Amniotic epithelial cell (primary cell): Measurements from ENCODE around the gene PTGES2.
"Not testable (repeated sequence)": the region's sequence is repeated elsewhere in the genome, so short reads cannot be mapped to it uniquely, and the experiment has no call there.

Source experiments
- DNase-seq: peaks from one replicate; pipeline ENCODE4 v3.0.0-alpha.2; 2010; ENCODE audit warnings: low read depth

The PTGES2 gene

DNA sequence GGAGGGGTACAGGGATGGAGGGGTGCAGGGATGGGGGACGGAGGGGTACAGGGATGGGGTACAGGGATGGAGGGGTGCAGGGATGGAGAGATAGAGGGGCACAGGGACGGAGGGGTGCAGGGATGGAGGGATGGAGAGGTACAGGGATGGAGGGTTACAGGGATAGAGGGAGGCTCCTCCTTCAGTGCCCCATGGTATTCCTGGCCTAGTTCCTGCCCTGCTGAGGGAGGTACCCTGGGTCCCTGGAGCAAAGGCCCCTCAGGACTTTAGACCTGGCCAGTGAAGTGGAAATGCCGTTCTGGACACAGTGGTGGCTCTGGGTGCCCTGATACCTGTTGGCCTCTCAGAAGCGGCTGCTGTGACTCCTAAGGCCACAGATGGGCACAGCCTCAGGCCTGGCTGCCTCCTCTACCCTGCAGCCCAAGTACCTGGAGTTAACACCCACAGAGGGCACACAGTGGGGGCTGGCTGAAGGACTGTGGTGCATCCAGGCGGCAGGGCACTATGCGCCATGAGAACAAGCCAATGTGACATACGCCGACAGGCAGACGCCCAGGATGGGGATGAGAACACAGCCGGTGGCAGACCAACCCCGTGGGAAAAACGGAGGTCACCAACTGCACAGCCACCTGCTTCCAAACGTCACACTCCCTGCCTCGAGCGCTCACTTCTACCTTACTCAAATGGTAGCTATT lies 8.4 kb downstream of the PTGES2 start:
- no peak for DNase-seq

DNA sequence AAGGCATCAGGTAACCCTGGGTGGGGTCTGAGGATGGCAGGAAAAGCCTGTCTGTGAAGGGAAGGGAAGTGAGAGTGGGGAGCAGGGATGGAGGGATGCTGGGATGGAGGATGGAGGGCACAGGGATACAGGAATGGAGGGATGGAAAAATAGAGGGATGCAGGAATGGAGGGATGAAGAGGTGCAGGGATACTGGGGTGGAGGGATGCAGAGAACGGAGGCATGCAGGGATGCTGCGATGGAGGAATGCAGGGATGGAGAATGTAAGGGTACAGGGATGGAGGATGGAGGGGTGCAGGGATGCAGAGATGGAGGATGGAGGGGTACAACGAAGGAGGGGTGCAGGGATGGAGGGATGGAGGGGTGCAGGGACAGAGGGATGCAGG lies 9.1 kb downstream of the PTGES2 start:
- no peak for DNase-seq

DNA sequence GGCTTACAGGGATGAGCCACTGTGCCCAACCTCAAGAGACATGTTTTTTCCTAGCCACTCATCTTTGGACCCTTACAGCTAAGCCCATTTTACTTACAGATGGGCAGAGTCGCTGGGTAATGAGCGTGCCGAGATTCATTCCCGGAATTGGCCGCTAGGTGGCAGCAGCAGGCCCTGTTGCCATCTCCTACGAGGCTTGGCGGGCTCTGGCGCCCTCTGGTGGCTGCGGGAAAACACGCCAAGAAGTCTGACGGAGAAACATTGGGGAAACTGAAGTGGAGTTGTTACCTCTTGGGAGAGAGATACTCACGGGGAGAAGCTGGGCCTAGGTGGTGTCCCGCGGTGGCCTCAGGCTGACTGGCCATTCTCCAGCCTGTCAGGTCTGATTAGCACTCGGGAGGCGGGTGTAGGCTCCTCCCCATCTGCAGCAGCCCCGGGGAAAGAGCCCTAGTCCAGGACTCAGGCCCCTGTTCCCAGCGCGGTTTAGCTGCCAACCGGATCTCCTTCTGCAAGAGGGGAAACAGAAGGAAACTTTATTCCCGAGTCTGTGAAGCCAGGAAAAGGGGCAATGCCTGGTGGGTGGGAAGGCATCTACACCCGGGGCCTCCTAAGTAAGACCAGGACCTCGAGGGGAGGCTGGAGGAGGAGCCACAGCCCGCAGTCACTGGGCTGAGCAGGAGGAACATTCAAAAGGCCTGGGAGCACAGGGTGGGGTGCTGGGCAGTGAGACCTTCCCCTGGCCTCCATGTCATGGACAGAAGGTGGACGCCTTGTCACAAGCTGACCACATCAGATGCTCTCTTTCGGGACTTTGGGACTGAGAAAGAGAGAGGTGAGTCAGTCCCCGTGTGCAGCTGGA lies 9.7 kb downstream of the PTGES2 start:
- peak; percentile 71 for DNase-seq

DNA sequence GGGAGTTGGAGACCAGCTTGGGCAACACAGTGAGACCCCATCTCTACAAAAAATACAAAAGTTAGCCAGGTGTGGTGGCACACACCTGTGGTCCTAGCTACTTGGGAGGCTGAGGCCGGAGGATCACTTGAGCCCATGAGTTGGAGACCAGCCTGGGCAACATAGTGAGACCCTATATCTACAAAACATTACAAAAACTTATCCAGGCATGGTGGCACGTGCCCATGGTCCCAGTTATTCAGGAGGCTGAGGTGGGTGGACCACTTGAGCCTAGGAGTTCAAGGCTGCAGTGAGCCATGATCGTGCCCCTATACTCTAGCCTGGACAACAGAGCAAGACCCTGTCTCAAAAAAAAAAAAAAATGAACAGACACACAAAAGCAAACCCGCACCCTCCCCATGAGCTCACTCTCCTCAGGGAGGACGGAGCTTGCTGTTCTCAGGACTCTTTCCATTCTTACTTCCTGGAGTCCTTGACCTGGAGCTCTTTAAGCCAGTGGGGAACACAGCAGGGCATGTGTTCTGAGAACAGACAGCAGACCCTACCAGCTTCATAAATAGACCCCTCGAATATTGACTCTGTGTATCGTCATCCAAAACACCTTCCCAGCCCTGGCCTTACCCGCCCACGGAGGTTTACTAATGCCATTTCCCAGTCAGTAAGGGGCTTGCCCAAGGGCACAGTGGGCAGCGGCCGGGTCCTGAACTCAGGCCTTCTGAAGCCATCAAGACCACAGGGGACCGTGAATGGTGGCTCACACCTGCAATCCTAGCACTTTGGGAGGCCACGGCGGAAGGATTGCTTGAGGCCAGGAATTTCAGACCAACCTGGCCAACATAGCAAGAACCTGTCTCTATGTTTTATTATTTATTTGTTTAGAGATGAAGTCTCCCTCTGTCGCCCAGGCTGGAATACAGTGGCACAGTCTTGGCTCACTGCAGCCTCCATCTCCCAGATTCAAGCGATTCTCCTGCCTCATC lies 11.1 kb downstream of the PTGES2 start:
- no peak for DNase-seq

DNA sequence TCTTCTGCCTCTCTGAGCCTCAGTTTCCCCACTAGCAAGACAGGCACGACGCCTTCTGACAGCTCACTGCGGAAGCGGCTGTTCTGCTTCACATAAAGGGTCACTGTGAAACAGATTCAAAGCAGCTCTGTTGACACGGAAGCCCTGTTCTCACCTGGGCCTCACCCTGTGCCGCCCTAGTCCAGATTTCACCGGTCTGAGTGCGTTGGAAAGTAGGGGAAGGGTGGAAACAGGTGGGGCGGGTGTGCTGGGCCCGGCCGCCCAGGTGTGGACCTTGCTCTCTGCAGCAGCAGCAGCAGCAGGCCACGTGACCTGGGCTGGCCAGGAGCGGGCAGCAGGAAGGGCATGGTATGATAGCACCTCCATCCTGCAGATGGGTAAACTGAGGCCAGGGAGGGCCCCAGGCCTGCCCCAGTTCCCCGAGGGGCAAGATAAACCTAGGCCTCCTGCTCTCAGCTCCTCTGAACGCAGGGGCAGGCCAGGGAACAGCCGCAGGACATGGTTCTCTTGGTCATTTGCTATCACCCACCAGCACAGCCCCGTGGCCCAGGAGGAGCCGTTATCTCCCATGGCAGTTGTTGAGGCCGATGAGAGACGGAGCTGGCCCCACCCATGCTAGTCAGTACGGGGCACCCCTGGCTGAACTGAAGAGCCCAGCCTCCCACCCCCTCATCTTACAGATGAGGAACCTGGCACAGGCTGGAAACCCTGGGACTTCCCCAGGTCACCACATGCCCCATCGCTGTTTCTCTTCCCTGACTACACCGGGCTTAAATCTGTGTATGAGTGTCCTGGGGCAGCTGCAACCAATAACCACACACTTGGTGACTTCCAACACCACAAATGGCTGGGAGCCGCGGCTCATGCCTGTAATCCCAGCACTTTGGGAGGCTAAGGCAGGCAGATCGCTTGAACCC lies 12.1 kb downstream of the PTGES2 start:
- no peak for DNase-seq

DNA sequence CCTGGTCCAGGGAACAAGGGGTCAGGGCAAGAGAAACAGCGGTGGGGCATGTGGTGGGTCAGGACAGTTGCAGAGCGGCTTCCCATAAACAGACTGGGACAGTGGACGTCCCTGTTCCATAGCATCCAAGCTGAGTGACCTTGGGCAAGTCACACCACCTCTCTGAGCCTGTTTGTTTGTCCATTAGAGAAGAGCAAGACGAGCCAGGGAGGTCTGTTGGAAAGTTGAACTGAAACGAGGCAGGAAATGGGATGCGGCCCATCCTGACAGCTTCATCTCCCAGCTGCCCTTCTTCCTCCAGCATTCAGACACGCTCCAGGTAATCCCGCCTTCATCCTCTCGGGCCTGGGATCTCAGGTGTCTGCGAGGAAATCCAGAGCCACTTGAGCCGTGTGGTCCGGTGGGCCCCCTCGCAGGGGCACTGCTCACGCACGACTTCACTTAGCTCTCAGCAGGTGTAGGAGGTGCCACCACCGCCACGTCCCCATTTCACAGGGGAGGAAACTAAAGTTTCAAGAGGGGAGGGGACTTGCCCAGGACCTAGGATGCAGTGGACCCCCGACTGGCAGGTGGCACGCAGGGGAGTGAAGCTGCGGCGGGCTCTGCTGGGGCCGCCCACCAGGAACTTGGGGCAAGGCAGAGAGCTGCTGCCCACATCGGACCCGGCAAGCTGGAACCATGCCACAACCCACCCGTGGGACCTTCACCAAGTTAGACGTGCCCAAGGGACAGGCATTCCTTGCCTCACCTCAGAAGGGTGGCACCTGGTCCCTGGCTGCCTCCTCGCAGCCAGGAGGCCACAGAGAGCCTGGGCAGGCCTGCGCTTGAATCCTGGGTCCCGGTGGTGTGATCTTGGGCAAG lies 13.0 kb downstream of the PTGES2 start:
- DNase-seq: no peak

DNA sequence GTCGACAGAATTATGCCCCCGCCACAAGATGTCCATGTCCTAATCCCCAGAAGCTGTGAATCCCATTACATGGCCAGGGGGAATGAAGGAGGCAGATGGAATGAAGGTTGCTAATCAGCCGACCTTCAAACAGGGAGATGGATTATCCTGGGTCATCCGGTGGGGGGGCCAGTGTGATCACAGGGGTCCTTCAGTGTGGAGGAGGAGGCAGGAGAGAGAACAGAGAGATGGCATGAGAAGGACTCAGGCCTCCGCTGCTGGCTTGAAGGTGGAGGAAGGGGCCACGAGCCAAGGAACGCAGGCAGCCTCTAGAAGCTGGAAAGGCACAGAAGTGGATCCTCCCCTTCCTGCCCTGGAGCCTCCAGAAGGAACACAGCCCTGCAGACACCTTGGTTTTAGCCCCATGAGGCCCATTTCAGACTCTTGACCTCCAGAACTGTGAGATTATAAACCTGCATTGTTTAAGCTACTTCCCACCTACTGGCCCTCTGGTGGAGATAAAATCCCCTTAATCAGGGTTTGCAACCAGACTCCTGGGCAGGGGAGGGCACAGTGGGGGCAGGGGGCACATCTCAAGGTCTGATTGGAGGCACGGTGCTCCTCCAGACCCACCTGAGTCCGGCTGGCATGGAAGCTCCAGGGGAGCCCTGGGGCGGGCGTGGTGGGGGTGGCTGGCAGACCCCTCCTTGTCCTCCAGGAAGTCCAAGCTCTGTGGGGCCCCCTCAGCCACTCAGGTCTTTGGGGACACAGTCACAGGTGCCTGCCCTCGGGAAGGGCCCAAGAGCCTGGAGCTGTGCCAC lies 13.8 kb downstream of the PTGES2 start:
- DNase-seq: no peak

DNA sequence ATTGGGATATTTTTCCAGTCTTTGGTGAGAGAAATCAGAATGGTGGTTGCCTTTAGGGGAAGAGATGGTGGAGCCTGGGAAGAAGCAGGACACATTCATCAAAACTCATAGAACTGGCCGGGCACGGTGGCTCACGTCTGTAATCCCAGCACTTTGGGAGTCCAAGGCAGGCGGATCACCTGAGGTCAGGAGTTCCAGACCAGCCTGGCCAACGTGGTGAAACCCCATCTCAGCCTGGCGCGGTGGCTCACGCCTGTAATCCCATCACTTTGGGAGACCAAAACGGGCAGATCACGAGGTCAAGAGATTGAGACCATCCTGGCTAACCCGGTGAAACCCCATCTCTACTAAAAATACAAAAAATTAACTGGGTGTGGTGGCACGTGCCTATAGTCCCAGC lies 15.8 kb downstream of the PTGES2 start:
- not testable (repeated sequence) for DNase-seq

DNA sequence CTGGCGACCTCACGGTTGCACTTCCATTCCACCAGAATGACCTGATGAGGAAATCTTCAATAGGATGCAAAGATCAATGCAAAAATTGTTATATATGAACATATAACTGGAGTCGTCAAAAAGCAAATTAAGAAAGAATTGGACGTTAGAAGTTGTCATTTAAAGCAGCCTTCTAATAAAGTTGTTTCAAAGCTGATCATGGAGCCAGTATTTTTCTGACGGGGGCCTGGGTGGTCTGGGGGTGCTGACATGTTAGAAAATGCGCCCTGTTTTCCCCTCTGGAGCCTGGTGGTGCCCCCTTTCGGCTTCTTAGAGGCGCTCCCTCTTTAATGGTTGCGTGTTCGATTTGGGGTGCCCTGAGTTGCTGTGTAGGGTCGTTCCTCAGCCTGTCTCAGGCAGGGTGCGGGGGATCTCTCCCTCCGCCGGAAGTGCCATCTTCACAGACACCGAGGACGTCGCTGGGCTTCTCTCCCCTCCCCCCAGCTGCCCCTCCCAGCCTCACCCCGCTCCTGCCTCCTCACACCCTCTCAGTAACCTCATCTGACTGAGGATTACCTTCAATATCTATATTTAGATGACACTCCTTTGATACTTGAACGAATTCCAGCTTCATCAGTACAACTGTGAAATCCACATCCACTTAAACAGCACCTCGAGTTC lies 18.3 kb downstream of the PTGES2 start:
- no peak for DNase-seq

DNA sequence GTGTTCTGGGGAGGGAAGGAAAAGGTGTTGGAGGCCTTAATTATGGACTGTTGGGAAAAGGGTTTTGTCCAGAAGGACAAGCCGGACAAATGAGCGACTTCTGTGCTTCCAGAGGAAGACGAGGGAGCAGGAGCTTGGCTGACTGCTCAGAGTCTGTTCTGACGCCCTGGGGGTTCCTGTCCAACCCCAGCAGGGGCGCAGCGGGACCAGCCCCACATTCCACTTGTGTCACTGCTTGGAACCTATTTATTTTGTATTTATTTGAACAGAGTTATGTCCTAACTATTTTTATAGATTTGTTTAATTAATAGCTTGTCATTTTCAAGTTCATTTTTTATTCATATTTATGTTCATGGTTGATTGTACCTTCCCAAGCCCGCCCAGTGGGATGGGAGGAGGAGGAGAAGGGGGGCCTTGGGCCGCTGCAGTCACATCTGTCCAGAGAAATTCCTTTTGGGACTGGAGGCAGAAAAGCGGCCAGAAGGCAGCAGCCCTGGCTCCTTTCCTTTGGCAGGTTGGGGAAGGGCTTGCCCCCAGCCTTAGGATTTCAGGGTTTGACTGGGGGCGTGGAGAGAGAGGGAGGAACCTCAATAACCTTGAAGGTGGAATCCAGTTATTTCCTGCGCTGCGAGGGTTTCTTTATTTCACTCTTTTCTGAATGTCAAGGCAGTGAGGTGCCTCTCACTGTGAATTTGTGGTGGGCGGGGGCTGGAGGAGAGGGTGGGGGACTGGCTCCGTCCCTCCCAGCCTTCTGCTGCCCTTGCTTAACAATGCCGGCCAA lies 19.1 kb downstream of the PTGES2 start:
- DNase-seq: no peak

DNA sequence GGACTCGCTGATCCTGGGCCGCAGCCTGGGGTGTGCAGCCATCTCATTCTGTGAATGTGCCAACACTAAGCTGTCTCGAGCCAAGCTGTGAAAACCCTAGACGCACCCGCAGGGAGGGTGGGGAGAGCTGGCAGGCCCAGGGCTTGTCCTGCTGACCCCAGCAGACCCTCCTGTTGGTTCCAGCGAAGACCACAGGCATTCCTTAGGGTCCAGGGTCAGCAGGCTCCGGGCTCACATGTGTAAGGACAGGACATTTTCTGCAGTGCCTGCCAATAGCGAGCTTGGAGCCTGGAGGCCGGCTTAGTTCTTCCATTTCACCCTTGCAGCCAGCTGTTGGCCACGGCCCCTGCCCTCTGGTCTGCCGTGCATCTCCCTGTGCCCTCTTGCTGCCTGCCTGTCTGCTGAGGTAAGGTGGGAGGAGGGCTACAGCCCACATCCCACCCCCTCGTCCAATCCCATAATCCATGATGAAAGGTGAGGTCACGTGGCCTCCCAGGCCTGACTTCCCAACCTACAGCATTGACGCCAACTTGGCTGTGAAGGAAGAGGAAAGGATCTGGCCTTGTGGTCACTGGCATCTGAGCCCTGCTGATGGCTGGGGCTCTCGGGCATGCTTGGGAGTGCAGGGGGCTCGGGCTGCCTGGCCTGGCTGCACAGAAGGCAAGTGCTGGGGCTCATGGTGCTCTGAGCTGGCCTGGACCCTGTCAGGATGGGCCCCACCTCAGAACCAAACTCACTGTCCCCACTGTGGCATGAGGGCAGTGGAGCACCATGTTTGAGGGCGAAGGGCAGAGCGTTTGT lies 19.9 kb downstream of the PTGES2 start:
- no peak for DNase-seq

DNA sequence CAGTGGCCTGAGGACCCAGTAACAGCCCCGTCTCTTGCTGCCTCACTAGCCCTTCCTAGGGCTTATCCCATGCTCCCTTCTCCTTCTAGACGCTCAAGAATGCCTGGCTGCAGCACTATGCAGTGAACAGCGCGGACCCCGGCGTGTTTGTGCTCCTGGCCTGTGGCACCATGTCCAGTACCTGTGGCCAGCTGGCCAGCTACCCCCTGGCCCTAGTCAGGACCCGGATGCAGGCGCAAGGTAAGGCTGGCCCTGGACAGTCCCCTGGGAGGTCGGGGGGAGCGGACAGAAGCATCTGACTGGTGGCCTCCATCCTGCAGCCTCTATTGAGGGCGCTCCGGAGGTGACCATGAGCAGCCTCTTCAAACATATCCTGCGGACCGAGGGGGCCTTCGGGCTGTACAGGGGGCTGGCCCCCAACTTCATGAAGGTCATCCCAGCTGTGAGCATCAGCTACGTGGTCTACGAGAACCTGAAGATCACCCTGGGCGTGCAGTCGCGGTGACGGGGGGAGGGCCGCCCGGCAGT lies 20.5 kb downstream of the PTGES2 start:
- no peak for DNase-seq

DNA sequence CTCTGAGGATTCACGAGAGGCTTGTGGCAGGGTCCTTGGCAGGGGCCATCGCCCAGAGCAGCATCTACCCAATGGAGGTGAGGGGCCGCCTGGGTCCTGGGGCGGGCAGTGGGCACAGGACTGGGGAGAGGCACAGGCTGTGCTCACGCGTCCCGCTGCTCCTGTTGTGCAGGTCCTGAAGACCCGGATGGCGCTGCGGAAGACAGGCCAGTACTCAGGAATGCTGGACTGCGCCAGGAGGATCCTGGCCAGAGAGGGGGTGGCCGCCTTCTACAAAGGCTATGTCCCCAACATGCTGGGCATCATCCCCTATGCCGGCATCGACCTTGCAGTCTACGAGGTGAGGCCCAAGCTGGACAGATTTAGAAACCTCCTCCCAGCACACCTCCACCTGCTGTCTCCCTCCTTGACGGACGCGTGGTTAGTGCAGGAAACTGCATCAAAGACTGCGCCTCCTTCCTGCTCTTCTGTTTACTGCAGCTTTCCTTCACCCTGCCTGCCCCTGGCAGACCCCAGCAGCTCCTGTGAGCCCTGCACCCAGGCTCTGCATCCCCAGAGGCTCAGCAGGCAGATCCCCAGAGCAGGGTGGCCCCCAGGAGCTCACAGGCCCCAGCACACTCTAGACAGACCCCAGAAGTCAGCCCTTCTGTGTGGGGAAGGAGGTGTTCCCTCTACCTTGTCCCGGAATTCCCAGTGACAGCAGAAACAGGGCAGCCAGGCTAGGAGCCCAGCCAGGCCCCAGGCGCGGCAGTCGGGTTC lies 21.2 kb downstream of the PTGES2 start:
- no peak for DNase-seq

DNA sequence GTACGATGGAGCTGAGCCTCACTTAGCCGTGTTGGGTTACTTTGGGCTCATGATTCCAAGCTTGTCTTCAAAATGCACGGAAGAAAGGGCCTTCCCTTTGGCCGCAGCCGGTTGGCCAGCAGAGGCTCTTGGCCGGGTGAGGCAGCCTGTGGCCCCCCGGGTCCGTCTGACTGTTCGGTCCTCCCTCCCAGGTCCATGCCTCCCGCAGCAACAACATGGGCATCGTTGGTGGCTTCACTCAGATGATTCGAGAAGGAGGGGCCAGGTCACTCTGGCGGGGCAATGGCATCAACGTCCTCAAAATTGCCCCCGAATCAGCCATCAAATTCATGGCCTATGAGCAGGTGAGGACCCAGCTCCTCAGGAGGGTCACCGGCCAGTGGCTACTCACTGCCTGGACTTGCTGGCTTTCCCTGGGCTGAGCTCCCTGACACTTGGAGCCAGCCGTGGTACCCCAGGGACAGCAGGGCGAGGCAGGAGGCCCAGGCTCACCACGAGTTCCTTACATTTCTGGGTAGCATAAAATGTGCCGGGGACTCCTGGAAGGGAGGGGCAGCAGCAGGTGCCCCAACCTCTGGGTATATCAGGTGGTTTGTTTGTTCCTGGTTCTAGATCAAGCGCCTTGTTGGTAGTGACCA lies 21.9 kb downstream of the PTGES2 start:
- DNase-seq: no peak

DNA sequence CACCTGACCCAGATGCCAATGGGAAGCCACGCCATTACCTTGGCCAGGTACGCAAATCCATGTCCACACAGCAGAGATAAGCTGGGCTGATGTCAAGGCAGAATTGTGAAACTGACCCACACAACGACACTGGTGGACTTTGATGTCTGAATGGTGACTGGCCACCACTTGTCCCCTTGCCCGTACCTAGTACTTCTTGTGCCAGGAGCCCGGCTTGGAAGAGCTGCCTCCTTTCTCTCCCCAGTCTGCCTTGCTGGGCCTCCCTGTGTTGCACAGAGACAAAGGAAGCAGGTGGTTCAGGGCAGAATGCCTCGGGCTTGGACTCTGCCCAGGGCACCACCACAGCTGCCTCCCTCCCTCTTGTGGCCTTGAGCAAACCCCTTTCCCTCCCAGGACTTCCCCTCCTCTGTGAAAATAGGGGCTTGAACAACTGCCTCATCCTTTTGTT lies 23.3 kb downstream of the PTGES2 start:
- no peak for DNase-seq

DNA sequence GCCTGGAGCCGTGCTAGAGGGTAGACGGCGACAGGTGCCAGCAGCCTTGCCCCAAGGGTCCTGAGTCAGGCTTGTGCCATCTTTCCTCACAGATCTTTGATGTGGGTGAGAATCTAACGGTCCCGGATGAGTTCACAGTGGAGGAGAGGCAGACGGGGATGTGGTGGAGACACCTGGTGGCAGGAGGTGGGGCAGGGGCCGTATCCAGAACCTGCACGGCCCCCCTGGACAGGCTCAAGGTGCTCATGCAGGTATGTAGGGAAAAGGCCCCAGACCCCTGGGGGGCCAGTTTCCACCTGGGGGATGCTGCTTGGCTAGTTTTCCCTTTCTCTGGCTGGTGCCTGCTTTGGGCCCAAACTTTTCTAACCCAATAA lies 24.0 kb downstream of the PTGES2 start:
- no peak for DNase-seq
